Measurements from ENCODE around the gene CKAP2.
"Not testable (repeated sequence)": the region's sequence is repeated elsewhere in the genome, so short reads cannot be mapped to it uniquely, and the experiment has no call there.

The CKAP2 gene

GRCh38 chr13:52502277-52502676, 47.0 kb downstream of the CKAP2 start:
- CTCF ChIA-PET; H3K9me3 ChIP-seq (ENCODE audit: control extremely low read depth in 1 of 5, control insufficient read depth in 4 of 5, insufficient read depth in 2 of 5, low read depth in 1 of 5, low read length in 4 of 5); H3K27ac ChIP-seq (ENCODE audit: insufficient read depth in 1 of 2, low read depth in 1 of 2, low read length in 2 of 2, poor library complexity in 1 of 2, severe bottlenecking in 2 of 2); H3K36me3 ChIP-seq (ENCODE audit: control insufficient read depth in 4 of 4, insufficient read depth in 4 of 4, low read length in 3 of 4); H3K4me3 ChIP-seq (ENCODE audit: control insufficient read depth in 1 of 7, extremely low read depth in 1 of 7, insufficient read depth in 4 of 7, low read depth in 2 of 7, low read length in 6 of 7); H3K4me1 ChIP-seq (ENCODE audit: control extremely low read depth in 1 of 4, control insufficient read depth in 4 of 4, insufficient read depth in 4 of 4, low read length in 3 of 4); POLR2A ChIA-PET; DNase-seq; H3K27me3 ChIP-seq (replicated peaks in 2 of 5; ENCODE audit: control insufficient read depth in 4 of 5, insufficient read depth in 5 of 5, low read length in 4 of 5): not testable (repeated sequence)
- WGBS (ENCODE audit: insufficient coverage): 100% methylated on average over 3 of the region's 7 CpGs

GRCh38 chr13:52505843-52506242, 50.6 kb downstream of the CKAP2 start:
- H3K9me3 ChIP-seq (ENCODE audit: control extremely low read depth in 1 of 5, control insufficient read depth in 4 of 5, insufficient read depth in 2 of 5, low read depth in 1 of 5, low read length in 4 of 5); H3K27me3 ChIP-seq (replicated peaks in 2 of 5; ENCODE audit: control insufficient read depth in 4 of 5, insufficient read depth in 5 of 5, low read length in 4 of 5); POLR2A ChIA-PET; H3K4me3 ChIP-seq (ENCODE audit: control insufficient read depth in 1 of 7, extremely low read depth in 1 of 7, insufficient read depth in 4 of 7, low read depth in 2 of 7, low read length in 6 of 7); H3K36me3 ChIP-seq (ENCODE audit: control insufficient read depth in 4 of 4, insufficient read depth in 4 of 4, low read length in 3 of 4); H3K4me1 ChIP-seq (ENCODE audit: control extremely low read depth in 1 of 4, control insufficient read depth in 4 of 4, insufficient read depth in 4 of 4, low read length in 3 of 4); H3K27ac ChIP-seq (ENCODE audit: insufficient read depth in 1 of 2, low read depth in 1 of 2, low read length in 2 of 2, poor library complexity in 1 of 2, severe bottlenecking in 2 of 2); DNase-seq; CTCF ChIA-PET: not testable (repeated sequence)
- no CpG with 5 or more reads among the region's 1 CpG for WGBS (ENCODE audit: insufficient coverage)

DNA sequence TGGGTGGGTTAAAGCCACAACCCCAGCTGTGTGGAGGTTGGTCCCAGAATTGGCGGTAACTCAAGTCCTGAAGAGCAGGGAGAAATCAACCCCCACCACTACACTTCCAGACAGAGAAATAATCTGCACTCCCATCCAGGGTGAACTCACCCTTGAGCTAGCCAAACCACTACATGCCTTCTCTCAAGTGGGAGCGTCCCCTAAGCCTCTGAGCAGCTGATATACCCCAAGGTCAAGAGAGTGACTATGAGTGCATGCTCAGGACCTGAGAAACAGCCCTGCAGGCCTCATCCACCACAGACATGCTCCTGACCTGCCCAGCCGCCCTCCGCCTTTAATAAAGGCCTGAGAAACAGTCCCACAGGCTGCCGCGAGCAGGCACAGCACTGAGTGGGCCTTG, 54.3 kb downstream of the CKAP2 start:
- POLR2A ChIA-PET; DNase-seq; H3K36me3 ChIP-seq (ENCODE audit: control insufficient read depth in 4 of 4, insufficient read depth in 4 of 4, low read length in 3 of 4); H3K27ac ChIP-seq (ENCODE audit: insufficient read depth in 1 of 2, low read depth in 1 of 2, low read length in 2 of 2, poor library complexity in 1 of 2, severe bottlenecking in 2 of 2); H3K9me3 ChIP-seq (ENCODE audit: control extremely low read depth in 1 of 5, control insufficient read depth in 4 of 5, insufficient read depth in 2 of 5, low read depth in 1 of 5, low read length in 4 of 5); H3K4me3 ChIP-seq (ENCODE audit: control insufficient read depth in 1 of 7, extremely low read depth in 1 of 7, insufficient read depth in 4 of 7, low read depth in 2 of 7, low read length in 6 of 7); H3K4me1 ChIP-seq (ENCODE audit: control extremely low read depth in 1 of 4, control insufficient read depth in 4 of 4, insufficient read depth in 4 of 4, low read length in 3 of 4); CTCF ChIA-PET; H3K27me3 ChIP-seq (replicated peaks in 2 of 5; ENCODE audit: control insufficient read depth in 4 of 5, insufficient read depth in 5 of 5, low read length in 4 of 5): not testable (repeated sequence)
- no CpG with 5 or more reads among the region's 6 CpGs for WGBS (ENCODE audit: insufficient coverage)

DNA sequence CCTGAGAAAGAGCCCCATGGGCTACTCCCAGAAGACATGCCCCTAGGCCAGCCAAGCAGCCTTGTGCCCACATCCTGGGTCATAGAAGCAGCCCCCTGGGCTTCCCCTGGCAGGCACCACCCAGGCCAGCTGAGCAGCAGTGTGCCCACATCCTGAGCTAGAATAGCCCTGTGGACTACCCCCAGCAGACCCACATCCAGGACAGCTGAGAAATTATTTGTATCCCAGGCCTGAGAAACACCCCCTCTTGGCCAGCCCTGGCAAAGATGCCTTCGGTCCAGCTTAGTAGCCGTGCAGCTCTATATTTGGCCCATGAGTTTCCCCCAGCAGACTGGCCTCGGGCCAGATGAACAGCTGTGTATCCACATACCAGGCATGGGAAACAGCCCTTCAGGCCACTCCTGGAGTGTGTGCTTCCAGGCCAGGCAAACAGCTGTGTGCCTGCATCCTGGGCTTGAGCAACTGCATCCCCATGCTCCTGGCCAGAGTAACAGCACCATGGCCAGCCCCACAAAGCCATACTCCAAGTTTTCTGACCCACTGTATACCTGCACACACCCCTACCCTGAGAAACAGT, 55.0 kb downstream of the CKAP2 start:
- H3K27me3 ChIP-seq (replicated peaks in 2 of 5; ENCODE audit: control insufficient read depth in 4 of 5, insufficient read depth in 5 of 5, low read length in 4 of 5); H3K4me3 ChIP-seq (ENCODE audit: control insufficient read depth in 1 of 7, extremely low read depth in 1 of 7, insufficient read depth in 4 of 7, low read depth in 2 of 7, low read length in 6 of 7); POLR2A ChIA-PET; CTCF ChIA-PET; H3K4me1 ChIP-seq (ENCODE audit: control extremely low read depth in 1 of 4, control insufficient read depth in 4 of 4, insufficient read depth in 4 of 4, low read length in 3 of 4); H3K9me3 ChIP-seq (ENCODE audit: control extremely low read depth in 1 of 5, control insufficient read depth in 4 of 5, insufficient read depth in 2 of 5, low read depth in 1 of 5, low read length in 4 of 5); DNase-seq; H3K27ac ChIP-seq (ENCODE audit: insufficient read depth in 1 of 2, low read depth in 1 of 2, low read length in 2 of 2, poor library complexity in 1 of 2, severe bottlenecking in 2 of 2); H3K36me3 ChIP-seq (ENCODE audit: control insufficient read depth in 4 of 4, insufficient read depth in 4 of 4, low read length in 3 of 4): not testable (repeated sequence)
- WGBS (ENCODE audit: insufficient coverage): no CpG with 5 or more reads among the region's 3 CpGs

GRCh38 chr13:52511598-52511997, 56.3 kb downstream of the CKAP2 start:
- WGBS (ENCODE audit: insufficient coverage): no CpG with 5 or more reads among the region's 4 CpGs
- H3K27me3 ChIP-seq (replicated peaks in 2 of 5; ENCODE audit: control insufficient read depth in 4 of 5, insufficient read depth in 5 of 5, low read length in 4 of 5); CTCF ChIA-PET: not testable (repeated sequence)

DNA sequence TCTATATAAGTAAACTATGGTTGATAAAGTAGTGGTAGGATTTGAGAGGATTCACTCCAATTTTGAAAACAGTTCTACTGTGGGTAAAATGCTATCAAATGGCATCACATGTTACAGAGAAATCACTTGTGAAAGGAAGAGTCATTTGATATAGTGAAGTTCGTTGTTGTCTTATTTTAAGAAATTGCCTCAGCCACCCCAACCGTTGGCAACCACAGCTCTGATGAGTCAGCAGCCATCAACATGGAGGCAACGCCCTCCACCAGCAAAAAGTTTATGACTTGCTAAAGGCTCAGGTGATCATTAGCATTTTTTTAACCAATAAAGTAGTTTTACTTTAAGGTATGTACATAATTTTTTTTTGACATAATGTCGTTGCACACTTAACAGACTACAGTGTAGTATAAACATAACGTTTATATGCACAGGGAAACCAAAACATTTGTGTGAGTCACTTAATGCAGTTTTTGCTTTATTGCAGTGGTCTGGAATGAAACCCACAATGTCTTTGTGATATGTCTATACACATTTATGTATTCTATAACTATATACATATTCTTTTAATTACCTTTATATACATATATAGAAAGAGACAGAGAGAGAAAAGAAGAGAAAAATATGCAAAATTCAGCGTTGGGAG, 58.8 kb downstream of the CKAP2 start:
- H3K9me3 ChIP-seq (ENCODE audit: control extremely low read depth in 1 of 5, control insufficient read depth in 4 of 5, insufficient read depth in 2 of 5, low read depth in 1 of 5, low read length in 4 of 5); H3K4me3 ChIP-seq (ENCODE audit: control insufficient read depth in 1 of 7, extremely low read depth in 1 of 7, insufficient read depth in 4 of 7, low read depth in 2 of 7, low read length in 6 of 7); H3K27me3 ChIP-seq (replicated peaks in 2 of 5; ENCODE audit: control insufficient read depth in 4 of 5, insufficient read depth in 5 of 5, low read length in 4 of 5); H3K36me3 ChIP-seq (ENCODE audit: control insufficient read depth in 4 of 4, insufficient read depth in 4 of 4, low read length in 3 of 4); H3K27ac ChIP-seq (ENCODE audit: insufficient read depth in 1 of 2, low read depth in 1 of 2, low read length in 2 of 2, poor library complexity in 1 of 2, severe bottlenecking in 2 of 2); H3K4me1 ChIP-seq (ENCODE audit: control extremely low read depth in 1 of 4, control insufficient read depth in 4 of 4, insufficient read depth in 4 of 4, low read length in 3 of 4); POLR2A ChIA-PET; CTCF ChIA-PET: not testable (repeated sequence)
- peak in 2 of 3 donors; percentile 20 to 50 for DNase-seq
- no CpG with 5 or more reads among the region's 6 CpGs for WGBS (ENCODE audit: insufficient coverage)

More at GRCh38 chr13:52511598-52511997, 56.3 kb downstream of the CKAP2 start:
- POLR2A ChIA-PET; H3K4me1 ChIP-seq (ENCODE audit: control extremely low read depth in 1 of 4, control insufficient read depth in 4 of 4, insufficient read depth in 4 of 4, low read length in 3 of 4); H3K36me3 ChIP-seq (ENCODE audit: control insufficient read depth in 4 of 4, insufficient read depth in 4 of 4, low read length in 3 of 4); H3K27ac ChIP-seq (ENCODE audit: insufficient read depth in 1 of 2, low read depth in 1 of 2, low read length in 2 of 2, poor library complexity in 1 of 2, severe bottlenecking in 2 of 2); DNase-seq; H3K9me3 ChIP-seq (ENCODE audit: control extremely low read depth in 1 of 5, control insufficient read depth in 4 of 5, insufficient read depth in 2 of 5, low read depth in 1 of 5, low read length in 4 of 5); H3K4me3 ChIP-seq (ENCODE audit: control insufficient read depth in 1 of 7, extremely low read depth in 1 of 7, insufficient read depth in 4 of 7, low read depth in 2 of 7, low read length in 6 of 7): not testable (repeated sequence)

DNA sequence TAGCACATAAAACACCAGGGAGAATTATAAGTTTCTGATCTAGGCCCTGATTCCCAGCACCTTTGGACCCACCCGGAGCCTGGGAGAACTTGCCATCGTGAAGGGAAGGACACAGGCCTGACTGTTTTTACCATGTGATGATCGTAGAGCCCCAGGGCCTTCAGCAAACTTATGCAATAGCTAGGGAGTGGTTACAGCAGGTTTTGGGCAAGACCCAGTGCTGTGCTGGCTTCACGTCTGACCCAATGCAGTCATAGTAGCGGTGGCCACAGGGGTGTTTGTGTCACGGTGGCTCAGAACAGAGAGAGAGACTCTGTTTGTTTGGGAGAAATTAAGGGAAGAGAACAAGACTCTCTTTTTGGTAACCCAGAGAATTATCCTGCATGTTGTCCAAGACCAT, 68.0 kb downstream of the CKAP2 start:
- no CpG with 5 or more reads among the region's 6 CpGs for WGBS (ENCODE audit: insufficient coverage)
- DNase-seq; H3K27me3 ChIP-seq (replicated peaks in 2 of 5; ENCODE audit: control insufficient read depth in 4 of 5, insufficient read depth in 5 of 5, low read length in 4 of 5); POLR2A ChIA-PET; H3K9me3 ChIP-seq (ENCODE audit: control extremely low read depth in 1 of 5, control insufficient read depth in 4 of 5, insufficient read depth in 2 of 5, low read depth in 1 of 5, low read length in 4 of 5); H3K4me1 ChIP-seq (ENCODE audit: control extremely low read depth in 1 of 4, control insufficient read depth in 4 of 4, insufficient read depth in 4 of 4, low read length in 3 of 4); H3K4me3 ChIP-seq (ENCODE audit: control insufficient read depth in 1 of 7, extremely low read depth in 1 of 7, insufficient read depth in 4 of 7, low read depth in 2 of 7, low read length in 6 of 7); H3K27ac ChIP-seq (ENCODE audit: insufficient read depth in 1 of 2, low read depth in 1 of 2, low read length in 2 of 2, poor library complexity in 1 of 2, severe bottlenecking in 2 of 2); CTCF ChIA-PET; H3K36me3 ChIP-seq (ENCODE audit: control insufficient read depth in 4 of 4, insufficient read depth in 4 of 4, low read length in 3 of 4): not testable (repeated sequence)
